GM19324 (cell line): ENCODE results near the gene YAF2.

ENCODE experiments used
- ATAC-seq: cut with Tn5 transposase; IDR thresholded peaks from one replicate; pipeline ENCODE4 v1.9.1; 2021; ENCODE audit warnings: mild to moderate bottlenecking, moderate library complexity; ENCODE audit not compliant: unreplicated experiment, low FRiP score

YAF2 gene

DNA sequence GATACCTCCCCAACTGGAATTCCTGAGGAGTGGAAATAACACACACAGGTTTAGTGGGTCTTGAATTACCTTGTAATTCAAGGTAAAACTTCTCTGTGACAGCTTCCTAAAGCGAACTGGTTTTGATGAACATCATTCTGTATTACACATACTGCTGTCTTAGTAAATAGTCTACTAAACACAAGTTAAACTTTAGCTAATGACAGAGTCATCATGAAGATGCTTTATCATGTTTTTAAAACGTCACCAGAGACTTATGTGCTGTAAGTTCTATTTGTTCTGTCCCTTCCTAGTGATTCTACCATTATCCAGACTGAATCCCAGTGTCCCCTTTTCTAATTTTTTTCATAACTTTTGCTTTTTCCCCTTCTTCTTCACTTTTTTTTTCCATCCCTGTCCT, 81.8 kb downstream of the YAF2 start:
- no peak for ATAC-seq

DNA sequence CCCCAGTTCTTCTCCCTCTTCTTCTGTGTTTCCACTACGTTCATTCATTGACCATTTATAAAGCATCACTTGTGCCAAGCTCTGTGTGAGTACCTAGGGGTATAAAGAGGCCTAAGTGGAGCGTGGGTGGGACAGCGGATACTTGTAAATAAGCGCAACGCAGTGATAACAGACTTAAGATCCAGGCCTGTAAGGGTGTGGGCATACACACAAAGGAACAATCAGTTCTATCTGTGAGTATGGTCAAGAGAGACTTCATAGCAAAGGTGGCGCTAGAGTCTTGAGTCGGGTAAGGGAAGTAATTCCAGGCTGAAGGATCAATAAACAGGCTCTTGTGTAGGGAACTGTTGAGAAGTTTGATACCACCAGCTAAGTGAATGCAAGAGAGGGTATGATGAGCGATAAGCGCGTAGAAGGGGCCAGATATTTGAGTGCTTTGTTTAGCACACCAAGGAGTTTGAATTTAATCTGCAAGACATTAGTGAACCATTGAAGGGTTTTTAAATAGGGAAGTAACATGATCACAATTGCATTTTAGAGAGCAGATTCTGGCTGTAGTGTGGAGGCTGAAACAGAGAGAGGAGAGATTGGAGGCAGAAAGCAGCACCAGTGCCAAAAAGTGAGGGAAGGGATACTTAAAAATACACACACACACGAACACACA, 92.4 kb downstream of the YAF2 start:
- no peak for ATAC-seq

DNA sequence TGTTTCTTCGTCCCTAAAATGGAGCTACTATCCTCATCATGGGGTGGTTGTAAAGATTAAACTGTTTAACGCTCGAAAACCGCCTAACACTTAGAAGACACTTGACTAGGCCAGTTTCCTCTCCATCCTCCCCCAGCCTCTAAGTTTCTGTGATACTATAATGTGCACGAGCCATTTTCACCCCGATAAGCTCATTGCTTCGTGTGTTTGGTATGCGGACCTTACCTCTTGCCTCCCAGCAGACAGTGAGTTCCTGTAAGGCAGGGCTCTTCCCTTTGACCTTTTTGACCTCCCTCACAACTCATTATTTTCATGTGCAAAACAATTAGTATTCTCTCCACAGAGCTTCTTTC, 92.9 kb downstream of the YAF2 start:
- no peak for ATAC-seq

DNA sequence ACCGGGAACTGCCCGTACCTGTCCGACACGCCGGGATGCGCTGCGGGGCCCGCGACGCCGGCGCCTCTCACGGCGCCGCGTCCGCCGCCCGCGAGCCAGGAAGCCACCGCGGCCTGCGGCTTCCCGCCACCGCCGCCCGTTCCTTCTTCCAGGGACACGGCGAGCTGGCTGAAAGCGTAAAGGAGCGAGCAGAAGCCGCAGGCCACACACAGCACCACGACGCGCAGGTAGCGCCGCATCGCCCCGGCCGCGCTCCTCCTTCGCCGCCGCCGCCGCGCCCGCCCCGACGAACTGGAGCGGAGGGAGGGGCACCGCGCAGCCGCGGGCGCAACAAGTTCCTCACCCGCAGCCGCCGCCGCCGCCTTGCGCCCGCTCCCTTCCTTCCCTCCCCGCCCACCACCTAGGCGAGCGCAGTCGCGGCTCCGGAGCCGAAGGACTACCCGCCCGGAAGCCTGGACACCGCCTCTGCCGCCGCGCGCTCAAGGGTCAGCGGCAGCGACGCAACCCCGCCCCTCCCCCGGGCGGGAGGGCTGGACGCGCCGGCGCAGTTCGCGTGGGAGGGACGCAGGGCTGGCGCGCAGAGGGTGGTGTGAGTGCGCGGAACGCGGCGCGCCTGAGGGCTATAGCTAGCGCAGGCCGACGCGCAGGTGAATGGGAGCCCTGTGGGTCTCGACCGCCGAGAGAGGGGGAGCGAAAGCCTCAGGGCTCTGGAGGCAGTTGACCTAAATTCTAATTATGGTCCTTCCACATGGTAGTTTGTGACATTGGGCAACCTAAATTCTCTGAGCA, 93.4 kb downstream of the YAF2 start, which contains the start of gene GXYLT1:
Gene GXYLT1, minus strand, starts transcription at position 467 of the 789 bp plus-strand sequence. Its CDS starts 228 bp downstream, at position 239.
- peak; percentile 94 for ATAC-seq

DNA sequence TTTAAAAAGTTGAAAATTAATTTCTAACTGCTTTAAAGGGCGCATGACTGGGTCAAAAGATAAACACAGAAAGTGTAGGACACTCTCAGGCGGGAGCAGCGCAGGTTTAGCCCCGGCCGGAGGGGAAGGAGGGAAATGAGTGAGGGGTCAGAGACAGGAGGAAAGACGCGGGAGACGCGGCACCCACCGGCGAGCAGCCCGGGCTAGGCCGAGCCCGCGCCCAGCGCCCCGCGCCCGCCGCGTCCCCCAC, 94.0 kb downstream of the YAF2 start:
- no peak for ATAC-seq

DNA sequence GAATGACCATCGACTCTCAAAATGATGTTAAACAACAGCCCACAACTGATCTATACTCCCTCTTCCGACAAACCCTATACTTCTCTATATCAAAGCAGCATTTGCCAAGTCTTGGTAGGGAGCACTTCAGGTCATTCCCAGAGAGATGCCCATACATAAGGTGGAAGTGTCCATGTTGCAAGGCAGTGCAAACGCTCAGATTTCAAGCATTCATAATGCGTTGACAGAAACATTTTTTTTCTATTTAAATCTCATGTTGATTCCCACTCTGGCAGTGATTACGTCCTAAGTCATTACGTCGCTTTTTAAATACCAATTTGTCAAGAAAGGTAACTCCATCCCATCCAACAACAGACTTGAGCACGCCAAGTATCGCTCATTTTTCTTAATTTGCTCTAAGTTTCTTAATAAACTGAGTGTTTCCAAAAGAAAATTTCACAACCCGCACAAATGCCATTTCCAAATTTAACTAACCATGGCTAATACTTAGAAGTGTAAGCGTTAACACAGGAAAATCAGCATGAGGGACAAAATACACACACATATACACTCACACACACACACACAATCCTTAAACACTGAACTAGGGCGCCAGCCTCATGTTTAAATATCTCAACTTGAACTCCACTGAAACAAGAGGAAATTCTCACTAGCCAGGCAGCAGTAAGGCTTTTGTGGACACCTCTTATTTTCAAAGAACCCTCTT, 94.4 kb downstream of the YAF2 start:
- ATAC-seq, result no peak

DNA sequence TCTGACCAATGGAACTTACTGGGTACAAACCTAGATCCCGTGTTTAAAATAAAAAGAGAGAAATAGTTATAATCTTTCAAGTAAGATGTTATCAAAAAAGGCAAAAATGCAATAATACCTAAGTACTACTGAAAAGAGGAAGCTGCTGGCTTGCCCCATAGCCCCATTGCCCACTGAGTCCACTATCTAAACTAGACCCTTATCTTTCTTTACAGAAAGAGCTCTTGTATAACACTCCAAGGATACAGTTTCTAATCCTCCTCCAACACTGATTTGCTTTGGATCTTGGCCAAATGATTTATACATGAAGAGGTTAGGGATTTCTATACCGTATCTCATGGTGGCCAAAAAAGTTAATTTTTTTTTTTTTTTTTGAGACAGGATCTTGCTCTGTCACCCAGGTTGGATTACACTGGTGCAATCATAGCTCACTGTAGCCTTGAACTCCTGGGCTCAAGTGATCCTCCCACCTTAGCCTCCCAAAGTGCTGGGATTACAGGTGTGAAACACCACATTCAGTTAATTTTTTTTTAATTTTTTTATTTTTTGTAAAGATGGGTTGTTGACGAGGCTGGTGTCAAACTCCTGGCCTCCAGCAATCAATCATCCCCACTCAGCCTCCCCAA, 96.0 kb downstream of the YAF2 start:
- no peak for ATAC-seq

DNA sequence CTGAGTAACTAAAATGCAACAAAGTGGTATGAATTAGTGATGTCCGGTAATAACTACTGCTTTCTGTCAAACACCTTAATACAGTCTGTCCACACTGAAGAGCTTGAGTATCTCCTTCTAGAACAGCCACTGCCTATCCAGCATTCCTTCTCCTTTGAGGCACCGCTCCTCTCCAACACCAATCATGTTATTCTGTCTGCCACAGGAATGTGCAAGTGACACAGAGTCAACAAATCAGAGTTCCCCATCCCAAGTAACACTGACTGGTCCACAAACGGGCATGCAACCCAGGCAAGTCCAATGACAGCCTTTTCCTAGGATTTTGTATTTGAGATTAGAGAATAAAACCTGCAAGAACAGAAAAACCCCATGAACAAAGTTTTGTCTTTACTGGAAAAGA, 97.1 kb downstream of the YAF2 start:
- ATAC-seq, result no peak

DNA sequence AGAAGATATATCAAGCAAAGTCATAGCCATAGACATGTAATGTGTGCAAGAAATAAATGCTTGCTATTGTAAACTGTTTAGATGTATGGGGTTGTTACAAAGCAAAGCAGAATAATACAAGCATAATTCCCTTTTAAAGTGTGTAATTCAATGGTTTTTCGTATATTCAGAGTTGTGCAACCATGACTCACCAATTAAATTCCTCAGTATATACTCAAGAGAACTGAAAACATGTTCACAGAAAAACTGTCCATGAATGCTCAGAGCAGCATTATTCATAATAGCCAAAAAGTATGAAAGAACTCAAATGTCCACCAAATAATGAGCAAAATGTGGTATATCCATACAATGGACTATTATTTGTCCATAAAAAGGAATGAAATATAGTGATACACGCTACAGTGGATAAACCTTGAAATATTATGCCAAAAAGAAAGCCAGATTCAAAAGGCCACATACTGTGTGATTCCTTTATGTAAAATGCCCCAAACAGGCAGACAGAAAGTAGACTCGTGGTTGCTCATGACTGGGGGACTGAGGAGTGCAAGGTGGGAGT, 102.7 kb downstream of the YAF2 start:
- ATAC-seq, result no peak

DNA sequence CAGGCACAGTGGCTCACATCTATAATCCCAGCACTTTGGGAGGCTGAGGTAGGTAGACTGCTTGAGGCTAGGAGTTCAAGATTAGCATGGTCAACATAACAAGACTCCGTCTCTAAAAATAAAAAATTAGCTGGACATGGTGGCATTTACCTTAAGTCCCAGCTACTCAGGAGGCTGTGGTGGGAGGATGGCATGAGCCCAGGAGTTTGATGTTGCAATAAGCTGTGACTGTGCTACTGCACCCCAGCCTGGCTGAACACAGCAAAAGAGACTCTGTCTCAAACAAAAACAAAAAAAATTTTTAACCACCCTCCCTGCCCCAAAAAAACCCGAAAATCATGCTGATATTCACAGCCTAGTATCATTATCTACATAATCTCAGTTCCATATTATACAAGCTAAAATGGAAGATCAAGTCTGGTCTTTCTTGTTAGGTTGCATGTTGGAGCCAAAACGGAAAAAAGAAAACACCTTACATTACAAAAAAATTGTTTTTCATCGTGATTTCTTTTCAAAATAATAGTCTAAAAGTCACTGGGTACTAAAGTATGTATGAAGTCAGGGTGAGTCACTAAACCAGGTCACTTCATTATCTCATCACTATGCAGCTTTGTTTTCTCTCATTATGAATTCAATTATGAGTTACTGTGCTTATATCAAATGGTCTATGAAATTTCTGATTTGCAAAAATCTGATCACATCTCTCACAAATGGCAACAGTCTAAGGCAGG, 107.2 kb downstream of the YAF2 start:
- ATAC-seq, result no peak

DNA sequence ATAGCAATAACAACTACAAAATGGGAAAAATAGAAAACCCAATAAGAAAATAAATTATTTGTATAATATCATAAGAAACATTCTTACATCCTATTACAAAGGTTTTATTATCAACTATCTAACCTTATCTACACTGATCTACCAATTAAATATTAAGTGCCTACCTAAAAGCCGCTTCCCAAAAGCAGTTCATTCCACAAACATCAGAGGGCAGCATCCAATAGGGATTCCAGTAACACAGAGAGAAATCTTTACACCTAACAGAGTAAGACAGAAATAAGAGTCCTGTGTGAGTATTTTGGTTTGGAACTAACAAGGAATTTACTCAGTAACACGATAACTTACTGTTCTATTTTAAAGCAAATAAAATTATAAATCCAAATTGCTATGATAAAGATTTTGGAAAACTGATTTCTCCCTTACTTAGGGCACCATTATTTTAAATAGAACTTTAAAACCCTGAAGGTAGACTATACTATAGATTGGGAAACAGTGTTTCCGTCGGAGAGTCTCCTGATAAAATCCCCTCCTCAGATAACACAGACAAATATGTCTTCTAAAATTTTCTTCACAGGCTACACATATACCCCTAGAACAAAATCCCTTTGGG, 108.3 kb downstream of the YAF2 start:
- ATAC-seq, result no peak

DNA sequence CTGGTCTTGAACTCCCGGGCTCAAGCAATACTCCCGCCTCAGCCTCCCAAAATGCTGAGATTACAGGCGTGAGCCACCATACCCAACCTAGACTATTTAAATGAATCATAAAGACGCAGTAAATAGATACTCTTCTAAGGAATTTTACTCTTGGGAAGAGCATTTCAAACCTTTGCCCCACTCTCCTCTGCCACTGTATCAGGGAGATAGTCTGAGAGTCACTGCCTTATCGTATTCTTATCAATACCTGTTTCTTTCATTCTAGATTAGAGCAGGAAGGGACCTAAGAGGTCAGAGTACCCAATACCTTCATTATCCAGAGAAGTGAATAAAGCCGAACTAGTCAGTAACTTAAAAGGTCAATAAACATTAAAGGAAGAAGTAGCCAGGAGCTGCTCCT, 109.2 kb downstream of the YAF2 start:
- ATAC-seq, result no peak

DNA sequence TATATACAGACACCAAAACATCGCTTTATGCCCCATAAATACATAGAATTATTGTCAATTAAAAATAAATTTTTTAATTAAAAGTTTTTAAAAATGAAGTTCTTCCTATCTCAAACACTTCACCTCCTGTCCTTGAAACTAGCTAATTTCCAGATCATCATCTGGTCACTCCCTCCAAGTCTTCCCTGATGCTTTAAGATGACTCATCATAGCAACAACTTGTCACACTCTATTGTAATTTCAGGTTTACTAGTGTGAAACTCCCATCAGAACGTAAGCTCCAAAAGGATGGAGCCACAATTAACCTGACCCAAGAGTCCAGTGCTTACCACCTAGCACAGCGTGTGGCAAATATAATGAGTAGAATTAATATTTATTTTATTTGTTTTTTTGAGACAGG, 109.7 kb downstream of the YAF2 start:
- ATAC-seq, result no peak

DNA sequence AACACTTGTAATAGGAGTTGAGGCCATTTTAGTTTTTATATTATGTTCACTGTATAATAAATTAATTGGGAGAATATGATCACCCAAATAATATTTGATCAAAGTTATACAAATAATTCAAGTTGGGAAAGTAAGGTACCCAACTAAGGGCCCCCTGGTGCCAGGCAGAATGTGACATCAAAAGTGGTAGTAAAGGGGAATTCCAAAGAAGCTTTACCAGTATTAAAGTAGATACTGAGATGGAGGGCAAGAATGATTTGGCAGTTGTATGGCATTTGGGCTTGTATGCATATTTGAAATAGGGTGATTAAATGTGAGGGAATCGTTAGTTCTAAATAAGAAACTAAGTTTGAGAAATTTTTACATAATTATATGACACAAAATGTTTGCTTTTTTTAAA, 111.1 kb downstream of the YAF2 start:
- no peak for ATAC-seq

DNA sequence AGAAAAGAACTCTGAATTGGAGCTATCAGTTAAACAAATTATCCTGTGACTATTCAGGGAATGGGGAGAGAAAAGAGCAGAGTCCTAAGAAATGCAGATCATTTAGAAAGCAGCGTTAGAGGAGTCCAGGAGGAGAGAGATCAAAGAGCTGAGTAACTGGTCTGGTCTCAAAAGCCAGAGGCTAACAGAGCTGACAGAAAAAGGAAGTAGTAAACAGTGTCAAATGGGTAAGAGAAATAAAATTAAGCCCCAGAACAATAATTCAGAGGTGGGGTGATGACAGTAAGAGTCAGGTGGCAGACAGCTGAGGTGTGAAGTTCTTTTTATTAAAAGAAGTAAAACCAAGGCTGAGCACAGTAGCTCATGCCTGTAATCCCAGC, 112.7 kb downstream of the YAF2 start:
- no peak for ATAC-seq

DNA sequence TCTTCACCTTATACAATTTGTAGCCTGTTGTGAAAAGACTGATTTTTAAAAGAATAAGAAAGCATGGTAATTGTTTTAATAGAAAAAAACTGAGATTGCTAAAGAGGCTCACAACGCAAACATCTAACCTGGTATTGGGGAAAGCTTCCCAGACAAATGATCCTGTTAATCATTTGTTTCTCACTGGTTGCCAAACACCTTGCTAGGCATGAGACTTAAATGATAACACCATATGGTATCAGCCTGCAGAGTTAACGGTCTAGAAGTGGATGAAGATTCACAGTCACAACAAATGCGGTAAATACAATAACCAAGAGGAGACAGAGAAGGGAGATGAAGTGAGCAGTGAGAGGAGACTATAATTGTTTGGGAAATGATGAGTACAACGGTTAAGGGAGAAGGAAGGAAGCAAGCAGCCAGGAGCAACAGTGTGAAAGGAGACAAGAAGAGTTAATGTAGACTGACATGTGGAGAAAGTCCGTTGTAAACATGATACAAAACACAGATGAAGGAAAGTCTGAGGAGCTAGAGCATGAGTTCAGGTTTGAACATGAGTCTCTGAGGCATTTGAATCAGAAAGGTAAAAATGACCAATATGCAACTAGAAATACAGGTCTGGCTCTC, 113.2 kb downstream of the YAF2 start:
- no peak for ATAC-seq

DNA sequence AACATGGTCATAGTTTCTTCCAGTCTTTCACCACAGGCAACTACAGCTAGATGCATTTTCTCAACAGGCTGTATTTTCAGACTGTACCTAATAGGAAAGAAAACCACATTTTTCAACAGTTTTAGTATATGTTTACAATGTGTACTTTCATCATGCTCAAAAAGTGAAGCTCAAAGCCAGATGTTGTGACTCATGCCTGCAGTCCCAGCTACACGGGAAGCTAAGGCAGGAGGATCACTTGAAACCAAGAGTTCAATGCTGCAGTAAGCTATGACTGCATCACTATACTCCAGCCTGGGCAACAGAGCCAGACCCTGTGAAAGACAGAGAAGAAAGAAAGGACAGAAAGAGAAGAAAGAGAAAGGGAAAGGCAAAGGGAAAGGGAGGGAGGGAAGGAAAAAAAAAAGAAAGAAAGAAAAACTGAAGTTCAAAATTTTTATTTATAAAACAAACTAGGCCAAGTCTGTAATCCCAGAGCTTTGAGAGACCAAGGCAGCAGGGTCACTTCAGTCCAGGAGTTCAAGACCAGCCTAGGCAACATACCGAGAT, 118.9 kb downstream of the YAF2 start:
- no peak for ATAC-seq

DNA sequence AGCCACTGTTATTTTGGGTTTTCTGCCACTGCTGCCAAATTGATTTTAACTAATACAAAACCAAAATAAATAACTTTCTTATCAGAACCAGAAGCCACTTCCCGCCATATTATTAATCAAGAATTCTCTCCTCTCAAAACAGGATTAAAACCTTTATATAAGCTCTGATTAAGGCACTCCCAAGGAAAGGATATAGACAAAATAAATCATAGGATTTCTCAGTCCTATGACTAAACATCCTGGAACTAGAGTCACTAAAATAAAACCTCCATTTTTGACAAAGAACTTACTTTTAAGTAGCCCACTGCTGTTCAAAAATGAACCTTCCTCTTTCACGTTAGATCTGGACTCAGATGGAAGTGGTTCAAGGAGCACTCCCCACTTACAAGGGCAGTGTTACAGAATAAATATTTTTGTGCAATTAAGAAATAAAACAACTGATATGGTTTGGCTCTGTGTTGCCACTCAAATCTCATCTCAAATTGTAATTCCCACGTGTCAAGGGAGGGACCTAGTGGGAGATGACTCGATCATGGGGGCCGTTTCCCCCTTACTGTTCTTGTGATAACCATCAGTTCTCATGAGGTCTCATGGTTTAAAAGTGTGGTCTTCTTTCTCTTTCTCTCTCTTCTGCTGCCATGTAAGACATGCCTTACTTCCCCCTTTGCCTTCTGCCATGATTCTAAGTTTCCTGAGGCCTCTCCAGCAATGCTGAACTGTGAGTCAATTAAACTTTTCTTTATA, 119.7 kb downstream of the YAF2 start:
- ATAC-seq, result no peak

DNA sequence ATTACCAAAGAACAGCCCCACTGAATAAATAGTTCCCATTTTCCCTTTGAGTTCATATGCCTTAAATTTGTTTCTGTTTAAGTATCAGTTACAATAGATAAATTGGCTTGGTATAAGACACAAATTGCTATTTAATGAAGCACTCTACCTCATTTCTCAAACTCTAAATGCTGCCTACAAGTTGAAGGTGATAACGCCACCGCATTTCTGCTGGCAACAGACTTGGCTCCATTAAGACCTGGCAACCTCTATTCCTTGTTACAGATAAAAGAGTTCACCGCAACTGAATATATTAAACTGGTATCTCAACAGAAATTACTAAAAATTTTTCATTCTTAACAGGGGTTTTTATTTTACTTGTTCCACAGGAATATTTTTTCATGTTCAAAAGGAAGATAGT, 129.0 kb downstream of the YAF2 start:
- no peak for ATAC-seq
